ENCODE results near the gene PRKAB2. TPM values are rescaled to one million over a fixed set of nuclear protein-coding genes. Genes with fewer than 3 reads are reported as not detected.

The PRKAB2 gene
- total and polyA plus RNA-seq, 2 of the 13 experiments (the other 11 are each of a cell fraction or from before 2014, with no cell fraction given): 44.0 to 118 TPM

- peak; percentile 70 for TF ChIP-seq ARID5B (CRISPR knock-in tag; IDR thresholded peaks at IDR 0.05)
- TF ChIP-seq CAMTA2 (CRISPR knock-in tag; IDR thresholded peaks at IDR 0.05; ENCODE audit: borderline replicate concordance): no peak
- peak; percentile 2 for TF ChIP-seq ZNF883 (CRISPR knock-in tag; IDR thresholded peaks at IDR 0.05; ENCODE audit: not compliant biosample characterization)
- no peak; the same call in none of the 2 replicates for TF ChIP-seq ZZZ3 (CRISPR knock-in tag; IDR thresholded peaks at IDR 0.05; ENCODE audit: borderline replicate concordance)
- peak; percentile 98 for TF ChIP-seq ZFX (CRISPR knock-in tag; IDR thresholded peaks at IDR 0.05; ENCODE audit: low read depth)
- 0 out of 2 replicates have a peak, but pooled peaks have one; percentile 94 for TF ChIP-seq KLF13 (CRISPR knock-in tag; IDR thresholded peaks at IDR 0.05)
- no peak for TF ChIP-seq HMGXB3 (CRISPR knock-in tag; IDR thresholded peaks at IDR 0.05; ENCODE audit: borderline replicate concordance)
- peak; percentile 64 for TF ChIP-seq NR2C2 (CRISPR knock-in tag; IDR thresholded peaks at IDR 0.05; ENCODE audit: borderline replicate concordance)
- peak; percentile 66; the same call in 1 of the 2 replicates for TF ChIP-seq THAP9 (CRISPR knock-in tag; IDR thresholded peaks at IDR 0.05; ENCODE audit: borderline replicate concordance)
- TF ChIP-seq SP140L (CRISPR knock-in tag; IDR thresholded peaks at IDR 0.05; ENCODE audit: borderline replicate concordance): no peak; the same call in 1 of the 2 replicates
- no peak for TF ChIP-seq PAF1 (CRISPR knock-in tag; IDR thresholded peaks at IDR 0.05)
- peak; percentile 82 for TF ChIP-seq SKIL (CRISPR knock-in tag; IDR thresholded peaks at IDR 0.05; ENCODE audit: borderline replicate concordance)
These were observed at the start of gene PRKAB2 (continued) for GRCh38 chr1:147172168-147173016.
